Keratinocyte (primary cell): Measurements from ENCODE around the gene MTPN. TPM values are rescaled to one million over a fixed set of nuclear protein-coding genes. Genes with fewer than 3 reads are reported as not detected.

Source experiments
- DNase-seq: peaks from one replicate; pipeline ENCODE4 v3.0.0-alpha.2; 2011; ENCODE audit warnings: low read depth, missing footprints, low spot score
- FAIRE-seq: peaks from 2 replicates; lab custom pipeline; 2011; peaks lifted over from hg19 to GRCh38; lab: Jason Lieb, UNC
- H2AFZ ChIP-seq: 2 replicates; pipeline ENCODE4 v1.6.0; 2012; ENCODE audit warnings: low read length, control low read depth, inconsistent platforms; ENCODE audit not compliant: control insufficient read depth
- H3K27ac ChIP-seq: 2 replicates; pipeline ENCODE4 v1.5.1; 2011; ENCODE audit warnings: low read length; ENCODE audit not compliant: control insufficient read depth, insufficient read depth
- H3K27me3 ChIP-seq: 3 replicates; pipeline ENCODE4 v1.6.0; 2011; ENCODE audit warnings: low read length; ENCODE audit not compliant: control insufficient read depth, insufficient read depth; ENCODE audit errors: extremely low read depth
- H3K36me3 ChIP-seq, 2 experiments: 2 replicates in 1 of 2; 3 replicates in 1 of 2; pipeline ENCODE4 v1.5.1; 2011; ENCODE audit warnings: low read length in 2 of 2, mild to moderate bottlenecking in 1 of 2; ENCODE audit not compliant: control insufficient read depth in 2 of 2, insufficient read depth in 2 of 2; ENCODE audit errors: extremely low read depth in 1 of 2
- H3K4me1 ChIP-seq: 3 replicates; pipeline ENCODE4 v1.5.1; 2011; ENCODE audit warnings: low read length; ENCODE audit not compliant: control insufficient read depth, insufficient read depth; ENCODE audit errors: extremely low read depth
- H3K4me2 ChIP-seq: 3 replicates; pipeline ENCODE4 v1.6.0; 2011; ENCODE audit warnings: low read depth, low read length; ENCODE audit not compliant: control insufficient read depth, insufficient read depth; ENCODE audit errors: extremely low read depth
- H3K4me3 ChIP-seq, 3 experiments: fragments of 200-600 bp in 1 of 3; sonication (generic) in 1 of 3; 2 replicates in 2 of 3; 3 replicates in 1 of 3; pipeline ENCODE4 v1.5.1; 2011 to 2016; ENCODE audit warnings: low read length in 3 of 3, mild to moderate bottlenecking in 3 of 3, control low read depth in 2 of 3, inconsistent platforms in 1 of 3, low read depth in 1 of 3, mixed read lengths in 1 of 3, mixed run types in 1 of 3, moderate library complexity in 1 of 3; ENCODE audit not compliant: control insufficient read depth in 2 of 3, insufficient read depth in 2 of 3; ENCODE audit errors: extremely low read depth in 1 of 3
- H3K79me2 ChIP-seq: 2 replicates; pipeline ENCODE4 v1.6.0; 2012; ENCODE audit warnings: low read length; ENCODE audit not compliant: control insufficient read depth, insufficient read depth
- H3K9ac ChIP-seq: 3 replicates; pipeline ENCODE4 v1.6.0; 2011; ENCODE audit warnings: low read length; ENCODE audit not compliant: control insufficient read depth, insufficient read depth; ENCODE audit errors: extremely low read depth
- H3K9me1 ChIP-seq: 3 replicates; pipeline ENCODE4 v1.6.0; 2011; ENCODE audit warnings: low read length; ENCODE audit not compliant: control insufficient read depth, insufficient read depth; ENCODE audit errors: extremely low read depth
- H3K9me3 ChIP-seq: 2 replicates; pipeline ENCODE4 v1.5.1; 2012; ENCODE audit warnings: low read depth, low read length; ENCODE audit not compliant: control insufficient read depth
- H4K20me1 ChIP-seq: 3 replicates; pipeline ENCODE4 v1.6.0; 2011; ENCODE audit warnings: low read length; ENCODE audit not compliant: control insufficient read depth, insufficient read depth; ENCODE audit errors: extremely low read depth
- EZH2 ChIP-seq: IDR thresholded peaks from one replicate; pipeline ENCODE4 v1.6.1; 2012; ENCODE audit warnings: inconsistent platforms, mild to moderate bottlenecking, low read length, moderate library complexity
- dilution Hi-C: fragments of 300-500 bp; cut with MboI; formaldehyde crosslinking; loops from one replicate; pipeline ENCODE4 v1.7.0; 2020; ENCODE audit warnings: low sequenced_read_pairs; ENCODE audit not compliant: extremely low pct_ligation_motif_present
- polyA plus RNA-seq, 5 experiments: library from polyadenylated mRNA; depleted of rRNA in 3 of 5; stranded (reverse) in 3 of 5; stranded (forward) in 1 of 5; unstranded in 1 of 5; fragments of >200 nt; gene quantifications; 1 replicate in 1 of 5; 2 replicates in 3 of 5; 3 replicates in 1 of 5; pipeline versions ENCODE4 v1.2.1 to v1.2.3, GENCODE V29; 2011 to 2012; ENCODE audit warnings: missing spikeins in 2 of 5, low read depth in 1 of 5, low replicate concordance in 1 of 5
- TF ChIP-seq, protein P1 (sequence below), 3 experiments: IDR thresholded peaks in 1 of 3; conservative IDR thresholded peaks in 1 of 3; optimal IDR thresholded peaks in 1 of 3; 2 replicates in 2 of 3; 3 replicates in 1 of 3; pipeline versions ENCODE3 to v1.5.1; 2011; ENCODE audit warnings: low read length in 3 of 3, mild to moderate bottlenecking in 3 of 3, moderate library complexity in 2 of 3, control low read depth in 1 of 3, inconsistent platforms in 1 of 3; ENCODE audit not compliant: insufficient read depth in 2 of 3; ENCODE audit errors: extremely low read depth in 1 of 3

Gene MTPN
- polyA plus RNA-seq, 1 donor (not counting 4 experiments of a cell fraction or from before 2014, with no cell fraction given) = 151 TPM

DNA sequence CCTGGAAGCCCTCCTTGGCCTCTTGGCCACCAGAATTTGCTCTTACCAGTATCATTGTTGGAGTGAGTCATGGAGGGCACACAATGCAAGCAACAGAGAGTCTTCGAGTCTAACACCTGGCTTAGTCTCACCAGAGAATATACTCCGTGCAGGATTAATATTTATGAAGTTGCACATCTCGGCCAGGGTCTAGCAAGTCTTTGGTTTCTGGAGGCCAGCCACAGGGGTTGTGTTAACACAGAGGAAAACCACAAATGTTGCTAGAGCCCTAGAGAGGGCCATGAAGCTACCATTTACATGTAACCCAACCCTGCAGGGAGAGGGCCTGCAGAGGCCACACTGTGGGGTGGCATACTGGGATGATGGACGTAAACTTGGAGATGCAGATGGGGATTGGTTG, 71.8 kb downstream of the MTPN start:
- H3K4me1 ChIP-seq = no peaks in the 10 kb centered on the region
- no peaks in the 10 kb centered on the region for H4K20me1 ChIP-seq
- no peak overlapping the region for H3K27ac ChIP-seq
- H3K9ac ChIP-seq = no peak overlapping the region
- no peaks in the 10 kb centered on the region for H3K36me3 ChIP-seq
- no peak overlapping the region for H3K4me2 ChIP-seq
- no peaks in the 10 kb centered on the region for H3K27me3 ChIP-seq
- dilution Hi-C loops = no loop called here
- no peaks in the 10 kb centered on the region for H3K9me3 ChIP-seq
- no peak for TF ChIP-seq EZH2
- TF ChIP-seq, protein P1, sequence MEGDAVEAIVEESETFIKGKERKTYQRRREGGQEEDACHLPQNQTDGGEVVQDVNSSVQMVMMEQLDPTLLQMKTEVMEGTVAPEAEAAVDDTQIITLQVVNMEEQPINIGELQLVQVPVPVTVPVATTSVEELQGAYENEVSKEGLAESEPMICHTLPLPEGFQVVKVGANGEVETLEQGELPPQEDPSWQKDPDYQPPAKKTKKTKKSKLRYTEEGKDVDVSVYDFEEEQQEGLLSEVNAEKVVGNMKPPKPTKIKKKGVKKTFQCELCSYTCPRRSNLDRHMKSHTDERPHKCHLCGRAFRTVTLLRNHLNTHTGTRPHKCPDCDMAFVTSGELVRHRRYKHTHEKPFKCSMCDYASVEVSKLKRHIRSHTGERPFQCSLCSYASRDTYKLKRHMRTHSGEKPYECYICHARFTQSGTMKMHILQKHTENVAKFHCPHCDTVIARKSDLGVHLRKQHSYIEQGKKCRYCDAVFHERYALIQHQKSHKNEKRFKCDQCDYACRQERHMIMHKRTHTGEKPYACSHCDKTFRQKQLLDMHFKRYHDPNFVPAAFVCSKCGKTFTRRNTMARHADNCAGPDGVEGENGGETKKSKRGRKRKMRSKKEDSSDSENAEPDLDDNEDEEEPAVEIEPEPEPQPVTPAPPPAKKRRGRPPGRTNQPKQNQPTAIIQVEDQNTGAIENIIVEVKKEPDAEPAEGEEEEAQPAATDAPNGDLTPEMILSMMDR (optimal IDR thresholded peaks at IDR 0.05 in 1 of 3, IDR thresholded peaks at IDR 0.05 in 1 of 3, conservative IDR thresholded peaks at IDR 0.05 in 1 of 3; ENCODE audit: extremely low read depth in 1 of 3, insufficient read depth in 2 of 3, low read length in 3 of 3) = no peak
- no peak for FAIRE-seq
- no peak overlapping the region for H2AFZ ChIP-seq
- DNase-seq = no peak
- no peaks in the 10 kb centered on the region for H3K9me1 ChIP-seq
- no peaks in the 10 kb centered on the region for H3K79me2 ChIP-seq
- H3K4me3 ChIP-seq = no peak overlapping the region

DNA sequence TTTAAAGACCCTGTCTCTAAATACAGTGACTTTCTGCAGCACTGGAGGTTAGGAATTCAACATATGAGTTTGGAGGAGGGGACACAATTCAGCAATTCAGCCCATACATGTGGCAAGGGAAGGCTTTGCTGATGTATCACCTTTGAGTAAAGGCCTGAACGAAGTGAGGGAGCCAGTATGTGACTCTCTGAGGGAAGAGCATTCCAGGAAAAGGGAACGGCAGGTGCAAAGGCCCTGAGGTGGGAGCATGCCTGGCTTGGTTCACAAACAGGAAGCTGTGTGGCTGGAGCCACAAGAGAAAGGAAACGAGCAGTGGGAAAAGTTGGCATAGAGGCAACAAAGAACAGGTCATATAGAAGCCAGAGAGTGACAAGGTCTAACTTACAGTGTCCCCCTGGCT, 72.9 kb downstream of the MTPN start:
- H3K27ac ChIP-seq = no peak overlapping the region

More for the DNA sequence above, 72.9 kb downstream of the MTPN start:
- no peaks in the 10 kb centered on the region for H3K9me3 ChIP-seq
- TF ChIP-seq EZH2 = no peak
- TF ChIP-seq, protein P1 (optimal IDR thresholded peaks at IDR 0.05 in 1 of 3, IDR thresholded peaks at IDR 0.05 in 1 of 3, conservative IDR thresholded peaks at IDR 0.05 in 1 of 3; ENCODE audit: extremely low read depth in 1 of 3, insufficient read depth in 2 of 3, low read length in 3 of 3) = no peak
- H3K4me1 ChIP-seq = no peaks in the 10 kb centered on the region
- no peaks in the 10 kb centered on the region for H3K36me3 ChIP-seq
- no peaks in the 10 kb centered on the region for H3K9me1 ChIP-seq
- H3K9ac ChIP-seq = no peak overlapping the region
- H3K4me3 ChIP-seq = no peak overlapping the region
- no peak overlapping the region for H2AFZ ChIP-seq
- FAIRE-seq (no peak), DNase-seq (no peak)
- H4K20me1 ChIP-seq = no peaks in the 10 kb centered on the region
- no peak overlapping the region for H3K4me2 ChIP-seq
- H3K27me3 ChIP-seq = no peaks in the 10 kb centered on the region
- no peaks in the 10 kb centered on the region for H3K79me2 ChIP-seq
- dilution Hi-C loops = no loop called here
